Stomach (tissue), 9 donors: ENCODE data around the gene SLC25A31. TPM values are rescaled to one million over a fixed set of nuclear protein-coding genes. Genes with fewer than 3 reads are reported as not detected.

Experiments
- DNase-seq, 2 donors: peaks; one replicate each; pipeline versions ENCODE4 v3.0.0 to v3.0.0-alpha.2; 2013 to 2019
- H3K27ac ChIP-seq, 5 donors: fragments of 200-600 bp in 4 of 5; sonication (generic) in 4 of 5; one replicate each; pipeline ENCODE4 v1.5.1; 2013 to 2019; ENCODE audit warnings: mild to moderate bottlenecking in 1 of 5, moderate library complexity in 1 of 5
- H3K27me3 ChIP-seq, 3 donors: fragments of 200-600 bp; sonication (generic); one replicate each; pipeline ENCODE4 v1.5.1; 2017 to 2019; ENCODE audit warnings: mixed run types in 1 of 3
- H3K36me3 ChIP-seq, 4 donors: fragments of 200-600 bp; sonication (generic); 1 replicate in 3 of 4; 2 replicates in 1 of 4; pipeline ENCODE4 v1.5.1; 2016 to 2019
- H3K4me1 ChIP-seq, 4 donors: fragments of 200-600 bp; sonication (generic); one replicate each; pipeline ENCODE4 v1.5.1; 2016 to 2019
- H3K4me3 ChIP-seq, 4 donors: fragments of 200-600 bp; sonication (generic) in 3 of 4; one replicate each; pipeline ENCODE4 v1.5.1; 2016 to 2019; ENCODE audit warnings: mild to moderate bottlenecking in 1 of 4
- H3K9me3 ChIP-seq, 4 donors: fragments of 200-600 bp; sonication (generic); one replicate each; pipeline ENCODE4 v1.5.1; 2016 to 2019
- CTCF ChIP-seq, 7 experiments: fragments of 450-650 bp in 4 of 7; fragments of 200-600 bp in 3 of 7; sonication (generic) in 3 of 7; IDR thresholded peaks; one replicate each; pipeline ENCODE4 v1.5.1; 2016 to 2019; ENCODE audit warnings: antibody characterized with exemption in 7 of 7, control low read depth in 2 of 7, mild to moderate bottlenecking in 1 of 7
- EP300 ChIP-seq: sonication (generic); formaldehyde crosslinking; IDR thresholded peaks from one replicate; pipeline ENCODE4 v1.6.1; 2017; ENCODE audit warnings: antibody characterized with exemption
- POLR2A ChIP-seq, 4 donors: fragments of 450-650 bp; IDR thresholded peaks; one replicate each; pipeline ENCODE4 v1.6.1; 2016; ENCODE audit warnings: antibody characterized with exemption in 4 of 4, control low read depth in 2 of 4, mild to moderate bottlenecking in 1 of 4, moderate library complexity in 1 of 4
- POLR2AphosphoS5 ChIP-seq, 3 donors: sonication (generic); formaldehyde crosslinking; IDR thresholded peaks; one replicate each; pipeline ENCODE4 v1.6.1; 2016; ENCODE audit warnings: antibody characterized with exemption in 3 of 3
- WGBS, 5 donors: extraction: QIAGEN DNeasy Blood & Tissue Kit in 3 of 5; methylation state at CpG; one replicate each; pipeline versions ENCODE4 v1.1.5 to v1.1.7; 2013 to 2018; 5-methylcytosine and 5-hydroxymethylcytosine counted together
- intact Hi-C: fragments of 100-400 bp; cut with DNase I; formaldehyde crosslinking; loops from one replicate; pipeline ENCODE4 v1.15.1; 2023; ENCODE audit warnings: low total_unique reads
- polyA plus RNA-seq, 3 donors: library from polyadenylated mRNA; stranded (reverse); fragments of 200-250 nt; gene quantifications; one replicate each; pipeline ENCODE4 v1.2.3, GENCODE V29; 2013
- total RNA-seq, 5 donors: library from RNA; depleted of rRNA; stranded (reverse); fragments of >200 nt; gene quantifications; one replicate each; pipeline versions ENCODE4 v1.1.0 to v1.2.3, GENCODE V29; 2014 to 2016
- donor health status: healthy with polysubstance abuse.
- donor health status: Bipolar disorder and iron deficiency.
- donor health status: healthy.

SLC25A31 gene
- total and polyA plus RNA-seq, 8 donors: not detected

DNA sequence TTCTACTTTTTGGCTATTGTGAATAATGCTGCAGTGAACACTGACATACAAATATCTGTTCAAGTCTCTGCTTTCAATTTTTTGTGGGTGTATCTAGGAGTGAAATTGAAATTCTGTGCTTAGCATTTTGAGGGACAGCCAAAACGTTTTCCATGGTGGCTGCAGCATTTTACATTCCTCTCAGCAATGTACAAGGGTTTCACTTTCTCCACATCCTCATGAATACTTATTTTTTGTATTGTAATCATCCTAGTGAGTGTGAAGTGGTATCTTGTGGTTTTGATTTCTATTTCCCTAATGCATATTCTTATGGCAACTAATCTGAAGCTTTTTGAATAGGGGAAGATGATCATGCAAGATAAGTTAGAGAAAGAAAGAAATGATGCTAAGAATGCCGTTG is 92.2 kb downstream of the SLC25A31 start:
- Histone ChIP-seq H3K9me3 (no peaks in the 10 kb centered on the region), H3K27ac (no peak overlapping the region), H3K4me3 (no peak overlapping the region), H3K4me1 (no peaks in the 10 kb centered on the region), H3K27me3 (no peaks in the 10 kb centered on the region), H3K36me3 (peaks cover 0 to 11% (median 4%) of the 10 kb centered on the region in 4 donors)
- TF ChIP-seq POLR2AphosphoS5 (IDR thresholded peaks at IDR 0.05) (no peak), CTCF (IDR thresholded peaks at IDR 0.05) (no peak), EP300 (no peak), POLR2A (IDR thresholded peaks at IDR 0.05) (no peak)
- DNase-seq: no peak
- WGBS, 5 donors: 54 to 63% (median 56%) methylated on average over 2 of the region's 2 CpGs
- intact Hi-C loops: no loop called here

Other genes with a start within 250 kb of the SLC25A31 start
- 10 to 100 TPM in 2 of 5 donors, 1 to 10 TPM in 3; 2.0 to 42.9 (median 9.1) TPM for gene INTU, start 97.4 kb upstream of the SLC25A31 start, total RNA-seq
- gene INTU, start 97.4 kb upstream of the SLC25A31 start, polyA plus RNA-seq: 1 to 10 TPM in 1 of 3 donors, under 1 TPM in 2; 0.62 to 8.9 (median 0.92) TPM
- 10 to 100 TPM in 1 of 5 donors, 1 to 10 TPM in 3, under 1 TPM in 1; 0.87 to 17.0 (median 3.7) TPM for gene HSPA4L, start 51.9 kb downstream of the SLC25A31 start, total RNA-seq
- 1 to 10 TPM in 2 of 3 donors, under 1 TPM in 1; 0.56 to 2.8 (median 1.2) TPM for gene HSPA4L, start 51.9 kb downstream of the SLC25A31 start, polyA plus RNA-seq
- gene PLK4, start 150.5 kb downstream of the SLC25A31 start, total RNA-seq: 10 to 100 TPM in 2 of 5 donors, 1 to 10 TPM in 3; 1.2 to 13.8 (median 9.9) TPM
- 1 to 10 TPM; 1.5 to 3.2 (median 2.0) TPM for gene PLK4, start 150.5 kb downstream of the SLC25A31 start, polyA plus RNA-seq
- 10 to 100 TPM in 3 of 5 donors, 1 to 10 TPM in 2; 1.8 to 65.9 (median 21.0) TPM for gene MFSD8, start 234.8 kb downstream of the SLC25A31 start, total RNA-seq
- 10 to 100 TPM in 1 of 3 donors, 1 to 10 TPM in 2; 4.0 to 15.8 (median 4.0) TPM for gene MFSD8, start 234.8 kb downstream of the SLC25A31 start, polyA plus RNA-seq
- gene ABHD18, start 235.0 kb downstream of the SLC25A31 start, total RNA-seq: 10 to 100 TPM in 4 of 5 donors, 1 to 10 TPM in 1; 9.6 to 27.2 (median 13.4) TPM
- 1 to 10 TPM; 3.1 to 5.7 (median 3.4) TPM for gene ABHD18, start 235.0 kb downstream of the SLC25A31 start, polyA plus RNA-seq